ENCODE measurements around the gene SLC47A2.

- TF ChIP-seq CTCF (IDR thresholded peaks at IDR 0.05; ENCODE audit: insufficient read depth, low read length) (no peak), POLR2AphosphoS5 (IDR thresholded peaks at IDR 0.05; ENCODE audit: low read depth) (no peak), SPI1 (IDR thresholded peaks at IDR 0.05; ENCODE audit: borderline replicate concordance, low read depth) (no peak), GABPA (IDR thresholded peaks at IDR 0.05; ENCODE audit: low read depth) (no peak)
These were observed 86.9 kb downstream of the SLC47A2 start for GRCh38 chr17:19629449-19629848.
